OCI-LY1 (cell line): ENCODE data around the gene AFF4.

Source experiments
- H2AFZ ChIP-seq: fragments of 200-600 bp; sonication (generic), shearing (Covaris generic); 2 replicates; pipeline ENCODE4 v1.6.0; 2014; ENCODE audit warnings: antibody characterized with exemption, mild to moderate bottlenecking, low read length
- H3F3A ChIP-seq: fragments of 200-600 bp; sonication (generic), shearing (Covaris generic); 2 replicates; pipeline ENCODE4 v1.6.0; 2014; ENCODE audit warnings: mild to moderate bottlenecking, antibody characterized with exemption, low read length, moderate library complexity; ENCODE audit not compliant: insufficient read depth
- H3K27ac ChIP-seq: fragments of 200-600 bp; sonication (generic); 2 replicates; pipeline ENCODE4 v1.5.1; 2014; ENCODE audit warnings: low read length, mixed run types, mild to moderate bottlenecking, low read depth; ENCODE audit not compliant: poor library complexity, severe bottlenecking
- H3K27me3 ChIP-seq: fragments of 200-600 bp; sonication (generic); 2 replicates; pipeline ENCODE4 v1.6.0; 2014; ENCODE audit warnings: antibody characterized with exemption, mild to moderate bottlenecking, low read length, moderate library complexity; ENCODE audit not compliant: insufficient read depth
- H3K36me3 ChIP-seq: fragments of 200-600 bp; sonication (generic); 2 replicates; pipeline ENCODE4 v1.6.1; 2014; ENCODE audit warnings: mild to moderate bottlenecking, antibody characterized with exemption, low read length, moderate library complexity, mixed read lengths; ENCODE audit not compliant: insufficient read depth
- H3K4me1 ChIP-seq: fragments of 200-600 bp; sonication (generic); 2 replicates; pipeline ENCODE4 v1.5.1; 2014; ENCODE audit warnings: mild to moderate bottlenecking, low read length, moderate library complexity; ENCODE audit not compliant: insufficient read depth, severe bottlenecking
- H3K4me2 ChIP-seq: fragments of 200-600 bp; sonication (generic), shearing (Covaris generic); 2 replicates; pipeline ENCODE4 v1.6.1; 2014; ENCODE audit warnings: low read length
- H3K4me3 ChIP-seq: fragments of 200-600 bp; sonication (generic); 2 replicates; pipeline ENCODE4 v1.5.1; 2014; ENCODE audit warnings: low read length, low read depth, mild to moderate bottlenecking, mixed read lengths; ENCODE audit not compliant: poor library complexity, severe bottlenecking
- H3K79me2 ChIP-seq: fragments of 200-600 bp; shearing (Covaris generic); 2 replicates; pipeline ENCODE4 v1.6.1; 2016; ENCODE audit warnings: mixed run types, low read length, mixed read lengths; ENCODE audit not compliant: insufficient read depth
- H3K9ac ChIP-seq: fragments of 200-600 bp; sonication (generic), shearing (Covaris generic); 2 replicates; pipeline ENCODE4 v1.6.1; 2014; ENCODE audit warnings: mild to moderate bottlenecking, low read length, mixed read lengths
- H3K9me2 ChIP-seq: fragments of 200-600 bp; sonication (generic), shearing (Covaris generic); 2 replicates; pipeline ENCODE4 v1.6.1; 2014; ENCODE audit warnings: low read depth, mild to moderate bottlenecking, low read length, mixed read lengths
- H3K9me3 ChIP-seq: fragments of 200-600 bp; shearing (Covaris generic); 2 replicates; pipeline ENCODE4 v1.6.1; 2014; ENCODE audit warnings: low read length, mixed read lengths
- H4K20me1 ChIP-seq: fragments of 200-600 bp; sonication (generic), shearing (Covaris generic); 2 replicates; pipeline ENCODE4 v1.6.0; 2016; ENCODE audit warnings: mild to moderate bottlenecking, low read length; ENCODE audit not compliant: insufficient read depth
- EZH2 ChIP-seq: fragments of 200-600 bp; sonication (generic), shearing (Covaris generic); IDR thresholded peaks from 2 replicates; pipeline ENCODE4 v1.8.0; 2017; ENCODE audit warnings: borderline replicate concordance, mixed run types, mild to moderate bottlenecking, antibody characterized with exemption, low read length, moderate library complexity, mixed read lengths
- TF ChIP-seq, protein P1 (sequence below): fragments of 200-600 bp; sonication (generic), shearing (Covaris generic); IDR thresholded peaks from 2 replicates; pipeline ENCODE4 v1.5.1; 2017; ENCODE audit warnings: mild to moderate bottlenecking, antibody characterized with exemption, low read length, moderate library complexity, mixed read lengths

AFF4 gene

DNA sequence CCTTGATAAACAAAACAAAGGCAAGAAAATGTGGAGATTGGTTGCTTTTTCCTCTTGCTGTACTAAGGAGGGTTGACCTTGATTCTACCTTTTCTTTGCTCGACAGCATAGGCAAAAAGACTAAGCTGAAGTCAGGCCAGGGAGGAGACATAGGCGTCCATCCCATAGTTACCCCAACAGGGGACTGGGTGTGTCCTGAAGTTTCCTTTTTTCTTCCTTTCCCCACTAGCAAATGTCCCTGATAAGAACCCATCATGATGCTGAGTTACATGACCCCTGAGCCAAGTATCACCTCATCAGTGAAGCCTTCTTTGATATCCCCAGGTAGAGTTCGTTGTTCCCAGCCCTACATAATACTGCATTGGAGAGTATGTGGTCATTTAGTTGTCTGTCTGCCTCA lies 123.1 kb downstream of the AFF4 start:
- H3K9ac ChIP-seq = no peak overlapping the region
- no peaks in the 10 kb centered on the region for H4K20me1 ChIP-seq
- H3K4me1 ChIP-seq = no peaks in the 10 kb centered on the region
- no peaks in the 10 kb centered on the region for H3K36me3 ChIP-seq
- H3K9me3 ChIP-seq = 0 out of 2 replicates have a peak, but pooled peaks cover 2% of the 10 kb centered on the region
- H3K27me3 ChIP-seq = no peaks in the 10 kb centered on the region
- no peaks in the 10 kb centered on the region for H3K79me2 ChIP-seq
- no peak overlapping the region for H2AFZ ChIP-seq
- H3K4me2 ChIP-seq = no peak overlapping the region
- no peaks in the 10 kb centered on the region for H3F3A ChIP-seq
- H3K4me3 ChIP-seq = no peak overlapping the region
- H3K27ac ChIP-seq = no peak overlapping the region
- no peaks in the 10 kb centered on the region for H3K9me2 ChIP-seq
- TF ChIP-seq, protein P1, sequence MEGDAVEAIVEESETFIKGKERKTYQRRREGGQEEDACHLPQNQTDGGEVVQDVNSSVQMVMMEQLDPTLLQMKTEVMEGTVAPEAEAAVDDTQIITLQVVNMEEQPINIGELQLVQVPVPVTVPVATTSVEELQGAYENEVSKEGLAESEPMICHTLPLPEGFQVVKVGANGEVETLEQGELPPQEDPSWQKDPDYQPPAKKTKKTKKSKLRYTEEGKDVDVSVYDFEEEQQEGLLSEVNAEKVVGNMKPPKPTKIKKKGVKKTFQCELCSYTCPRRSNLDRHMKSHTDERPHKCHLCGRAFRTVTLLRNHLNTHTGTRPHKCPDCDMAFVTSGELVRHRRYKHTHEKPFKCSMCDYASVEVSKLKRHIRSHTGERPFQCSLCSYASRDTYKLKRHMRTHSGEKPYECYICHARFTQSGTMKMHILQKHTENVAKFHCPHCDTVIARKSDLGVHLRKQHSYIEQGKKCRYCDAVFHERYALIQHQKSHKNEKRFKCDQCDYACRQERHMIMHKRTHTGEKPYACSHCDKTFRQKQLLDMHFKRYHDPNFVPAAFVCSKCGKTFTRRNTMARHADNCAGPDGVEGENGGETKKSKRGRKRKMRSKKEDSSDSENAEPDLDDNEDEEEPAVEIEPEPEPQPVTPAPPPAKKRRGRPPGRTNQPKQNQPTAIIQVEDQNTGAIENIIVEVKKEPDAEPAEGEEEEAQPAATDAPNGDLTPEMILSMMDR = no peak
- TF ChIP-seq EZH2 = no peak

- Histone ChIP-seq H3K4me2 (no peak overlapping the region), H3F3A (no peaks in the 10 kb centered on the region)
These were observed 123.8 kb downstream of the AFF4 start for GRCh38 chr5:132839426-132840301.

DNA sequence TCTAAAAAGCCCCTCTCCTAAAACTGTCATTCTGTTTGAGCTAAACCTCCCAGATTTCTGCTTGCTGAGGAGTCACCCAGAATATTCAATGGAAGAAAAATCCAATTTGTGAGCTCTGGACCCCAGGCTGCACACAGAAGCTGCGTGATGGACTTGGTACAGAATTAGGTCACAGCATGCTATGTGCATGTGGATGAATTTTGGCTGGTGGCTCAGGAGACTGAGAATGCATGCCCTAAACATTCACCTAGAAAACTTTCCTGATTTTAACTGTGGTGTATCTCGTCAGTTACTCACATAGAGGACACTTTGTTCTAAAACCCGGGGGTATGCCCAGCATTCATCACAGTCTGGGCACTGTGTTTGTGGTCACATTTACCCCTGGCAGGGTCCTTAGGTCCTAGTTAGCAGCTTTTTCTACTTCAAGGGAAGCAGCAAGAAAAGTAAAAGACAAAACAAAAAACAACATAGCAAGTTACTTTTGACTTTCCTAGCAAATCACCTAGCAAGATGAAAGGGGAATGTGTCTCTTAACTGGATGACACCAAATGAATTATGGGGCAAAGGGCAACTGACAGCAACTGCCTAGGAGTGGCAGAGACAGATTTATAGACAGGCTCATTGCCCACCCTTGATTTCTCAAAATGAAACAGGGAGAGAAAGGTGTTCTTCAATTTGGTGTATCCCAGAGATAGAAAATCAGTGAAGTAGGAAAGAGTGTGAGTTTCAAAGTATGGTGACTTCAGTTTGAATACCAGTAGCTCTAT lies 124.7 kb downstream of the AFF4 start:
- TF ChIP-seq, protein P1 = no peak
- Histone ChIP-seq H3K36me3 (no peaks in the 10 kb centered on the region), H2AFZ (no peak overlapping the region), H3K4me3 (no peak overlapping the region), H3K9ac (no peak overlapping the region), H3K27ac (no peak overlapping the region), H3K79me2 (no peaks in the 10 kb centered on the region), H3K27me3 (no peaks in the 10 kb centered on the region), H3K4me1 (no peaks in the 10 kb centered on the region), H3F3A (no peaks in the 10 kb centered on the region), H3K9me3 (0 out of 2 replicates have a peak, but pooled peaks cover 2% of the 10 kb centered on the region), H4K20me1 (no peaks in the 10 kb centered on the region), H3K4me2 (no peak overlapping the region), H3K9me2 (no peaks in the 10 kb centered on the region)

More at GRCh38 chr5:132839426-132840301, 123.8 kb downstream of the AFF4 start:
- TF ChIP-seq EZH2 = no peak
- TF ChIP-seq, protein P1 = no peak
- Histone ChIP-seq H3K9ac (no peak overlapping the region), H3K9me2 (no peaks in the 10 kb centered on the region), H3K36me3 (no peaks in the 10 kb centered on the region), H3K79me2 (no peaks in the 10 kb centered on the region), H3K27ac (no peak overlapping the region), H4K20me1 (no peaks in the 10 kb centered on the region), H3K27me3 (no peaks in the 10 kb centered on the region), H3K9me3 (0 out of 2 replicates have a peak, but pooled peaks cover 2% of the 10 kb centered on the region), H3K4me1 (no peaks in the 10 kb centered on the region), H3K4me3 (no peak overlapping the region), H2AFZ (no peak overlapping the region)
